ENCODE data around the gene TBC1D8B. TPM values are rescaled to one million over a fixed set of nuclear protein-coding genes. Genes with fewer than 3 reads are reported as not detected.

The TBC1D8B gene
- total and polyA plus RNA-seq, 2 experiments from 2014 or later, result 6.4 to 14.6 TPM

DNA sequence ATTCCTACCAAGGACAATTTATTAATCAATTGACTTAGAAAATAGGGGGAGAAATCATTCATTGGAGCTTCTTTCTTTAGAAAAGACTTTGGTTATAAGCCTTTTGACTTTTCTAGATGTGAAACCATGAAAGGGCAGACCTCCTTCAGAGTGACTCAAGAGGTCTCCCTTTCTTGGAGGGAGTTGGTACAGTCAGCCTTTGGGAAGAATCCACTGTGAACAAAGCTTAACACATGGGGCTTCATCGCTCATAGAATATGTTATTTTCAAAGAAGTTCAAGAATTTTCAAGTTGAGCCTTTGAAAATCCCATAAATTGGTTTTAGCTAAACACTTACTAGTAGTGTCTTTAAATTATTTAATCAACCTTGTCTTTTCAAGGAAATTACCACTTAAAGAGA is 72.7 kb downstream of the TBC1D8B start:
- no peaks in the 10 kb centered on the region for H3K27me3 ChIP-seq
- TF ChIP-seq EZH2phosphoT487 (IDR thresholded peaks at IDR 0.05; ENCODE audit: low read depth, severe bottlenecking, unreplicated experiment) (no peak), EZH2 (IDR thresholded peaks at IDR 0.05; ENCODE audit: borderline replicate concordance) (no peak)
- TF ChIP-seq, protein P1, sequence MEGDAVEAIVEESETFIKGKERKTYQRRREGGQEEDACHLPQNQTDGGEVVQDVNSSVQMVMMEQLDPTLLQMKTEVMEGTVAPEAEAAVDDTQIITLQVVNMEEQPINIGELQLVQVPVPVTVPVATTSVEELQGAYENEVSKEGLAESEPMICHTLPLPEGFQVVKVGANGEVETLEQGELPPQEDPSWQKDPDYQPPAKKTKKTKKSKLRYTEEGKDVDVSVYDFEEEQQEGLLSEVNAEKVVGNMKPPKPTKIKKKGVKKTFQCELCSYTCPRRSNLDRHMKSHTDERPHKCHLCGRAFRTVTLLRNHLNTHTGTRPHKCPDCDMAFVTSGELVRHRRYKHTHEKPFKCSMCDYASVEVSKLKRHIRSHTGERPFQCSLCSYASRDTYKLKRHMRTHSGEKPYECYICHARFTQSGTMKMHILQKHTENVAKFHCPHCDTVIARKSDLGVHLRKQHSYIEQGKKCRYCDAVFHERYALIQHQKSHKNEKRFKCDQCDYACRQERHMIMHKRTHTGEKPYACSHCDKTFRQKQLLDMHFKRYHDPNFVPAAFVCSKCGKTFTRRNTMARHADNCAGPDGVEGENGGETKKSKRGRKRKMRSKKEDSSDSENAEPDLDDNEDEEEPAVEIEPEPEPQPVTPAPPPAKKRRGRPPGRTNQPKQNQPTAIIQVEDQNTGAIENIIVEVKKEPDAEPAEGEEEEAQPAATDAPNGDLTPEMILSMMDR (IDR thresholded peaks at IDR 0.05; ENCODE audit: poor library complexity), result no peak
- H4K20me1 ChIP-seq (ENCODE audit: insufficient read depth, poor library complexity, severe bottlenecking), result no peaks in the 10 kb centered on the region
- no peak overlapping the region for H3K4me2 ChIP-seq
- H2AFZ ChIP-seq, result no peak overlapping the region
- no peak for DNase-seq (ENCODE audit: low spot score)
- H3K4me3 ChIP-seq, result no peak overlapping the region
- H3K4me1 ChIP-seq (ENCODE audit: insufficient read depth), result no peaks in the 10 kb centered on the region
- no peaks in the 10 kb centered on the region for H3K9me2 ChIP-seq (replicated peaks; ENCODE audit: insufficient read depth)
- no peak overlapping the region for H3K27ac ChIP-seq
- H3K79me2 ChIP-seq, result no peaks in the 10 kb centered on the region
- H3K36me3 ChIP-seq (replicated peaks; ENCODE audit: insufficient read depth, low read depth), result no peaks in the 10 kb centered on the region
- peaks cover 6% of the 10 kb centered on the region for H3K9me3 ChIP-seq (ENCODE audit: low read depth)
- 67% methylated on average over 1 of the region's 1 CpG for WGBS (ENCODE audit: low lambda C conversion rate, missing lambda C conversion rate)

GRCh38 chrX:106889468-106889867 is 87.0 kb downstream of the TBC1D8B start:
- no peak overlapping the region for H2AFZ ChIP-seq
- no peak overlapping the region for H3K27ac ChIP-seq
- H3K9me3 ChIP-seq (ENCODE audit: low read depth), result no peaks in the 10 kb centered on the region
- no peak overlapping the region for H3K4me3 ChIP-seq
- WGBS (ENCODE audit: low lambda C conversion rate, missing lambda C conversion rate), result 62% methylated on average over 1 of the region's 1 CpG
- DNase-seq (ENCODE audit: low spot score), result no peak
- no peaks in the 10 kb centered on the region for H3K9me2 ChIP-seq (replicated peaks; ENCODE audit: insufficient read depth)
- no peaks in the 10 kb centered on the region for H3K4me1 ChIP-seq (ENCODE audit: insufficient read depth)
- TF ChIP-seq EZH2 (IDR thresholded peaks at IDR 0.05; ENCODE audit: borderline replicate concordance) (no peak), EZH2phosphoT487 (IDR thresholded peaks at IDR 0.05; ENCODE audit: low read depth, severe bottlenecking, unreplicated experiment) (no peak)
- TF ChIP-seq, protein P1 (IDR thresholded peaks at IDR 0.05; ENCODE audit: poor library complexity), result no peak
- H3K36me3 ChIP-seq (replicated peaks; ENCODE audit: insufficient read depth, low read depth), result no peaks in the 10 kb centered on the region
- H3K4me2 ChIP-seq, result no peak overlapping the region
- no peaks in the 10 kb centered on the region for H3K79me2 ChIP-seq
- no peaks in the 10 kb centered on the region for H4K20me1 ChIP-seq (ENCODE audit: insufficient read depth, poor library complexity, severe bottlenecking)
- H3K27me3 ChIP-seq, result no peaks in the 10 kb centered on the region

GRCh38 chrX:106891762-106892460 is 89.4 kb downstream of the TBC1D8B start:
- H3K79me2 ChIP-seq, result no peaks in the 10 kb centered on the region
- TF ChIP-seq, protein P1 (IDR thresholded peaks at IDR 0.05; ENCODE audit: poor library complexity), result no peak
- TF ChIP-seq EZH2phosphoT487 (IDR thresholded peaks at IDR 0.05; ENCODE audit: low read depth, severe bottlenecking, unreplicated experiment) (no peak), EZH2 (IDR thresholded peaks at IDR 0.05; ENCODE audit: borderline replicate concordance) (no peak)

More at GRCh38 chrX:106891762-106892460, 89.4 kb downstream of the TBC1D8B start:
- Histone ChIP-seq H3K4me2 (no peak overlapping the region), H4K20me1 (ENCODE audit: insufficient read depth, poor library complexity, severe bottlenecking) (no peaks in the 10 kb centered on the region), H3K9me2 (replicated peaks; ENCODE audit: insufficient read depth) (no peaks in the 10 kb centered on the region), H3K4me1 (ENCODE audit: insufficient read depth) (no peaks in the 10 kb centered on the region), H3K4me3 (no peak overlapping the region), H3K27me3 (no peaks in the 10 kb centered on the region), H3K9me3 (ENCODE audit: low read depth) (no peaks in the 10 kb centered on the region), H2AFZ (no peak overlapping the region), H3K27ac (no peak overlapping the region), H3K36me3 (replicated peaks; ENCODE audit: insufficient read depth, low read depth) (no peaks in the 10 kb centered on the region)
- DNase-seq (ENCODE audit: low spot score), result no peak
- WGBS (ENCODE audit: low lambda C conversion rate, missing lambda C conversion rate), result 72% methylated on average over 7 of the region's 7 CpGs
